Stimulated activated CD4-positive, alpha-beta T cell treated with anti-CD3 and anti-CD28 coated beads, Interleukin-4, amount 100 ng/mL, for 48 hours (primary cell): Measurements from ENCODE around the gene JAK1.
"Not testable (repeated sequence)": the region's sequence is repeated elsewhere in the genome, so short reads cannot be mapped to it uniquely, and the experiment has no call there.

ENCODE experiments used
- DNase-seq, 2 donors: peaks; one replicate each; pipeline ENCODE4 v3.0.0-alpha.2; 2020; ENCODE audit warnings: low read depth in 2 of 2

Gene JAK1

GRCh38 chr1:64839732-64840405 is 126.5 kb downstream of the JAK1 start:
- DNase-seq = no peak

GRCh38 chr1:64839261-64839660 is 127.1 kb downstream of the JAK1 start:
- DNase-seq = no peak

GRCh38 chr1:64838486-64838885 is 127.9 kb downstream of the JAK1 start:
- DNase-seq = no peak

- DNase-seq = no peak
These were observed 129.5 kb downstream of the JAK1 start for GRCh38 chr1:64836802-64837201.

- no peak for DNase-seq
These were observed 131.6 kb downstream of the JAK1 start for GRCh38 chr1:64834734-64835133.

GRCh38 chr1:64830030-64830651 is 136.2 kb downstream of the JAK1 start:
- DNase-seq = no peak

- no peak for DNase-seq
These were observed 136.8 kb downstream of the JAK1 start for GRCh38 chr1:64829411-64830029.

- no peak for DNase-seq
These were observed 137.5 kb downstream of the JAK1 start for GRCh38 chr1:64828829-64829228.

GRCh38 chr1:64826991-64827390 is 139.4 kb downstream of the JAK1 start:
- DNase-seq = no peak

GRCh38 chr1:64823691-64824476 is 142.5 kb downstream of the JAK1 start:
- DNase-seq = peak; percentile 34 to 36

- DNase-seq = no peak
These were observed 143.7 kb downstream of the JAK1 start for GRCh38 chr1:64822621-64823020.

GRCh38 chr1:64820572-64820971 is 145.8 kb downstream of the JAK1 start:
- not testable (repeated sequence) for DNase-seq

GRCh38 chr1:64817364-64817763 is 149.0 kb downstream of the JAK1 start:
- not testable (repeated sequence) for DNase-seq

GRCh38 chr1:64814427-64814826 is 151.9 kb downstream of the JAK1 start:
- DNase-seq = no peak

GRCh38 chr1:64811131-64811530 is 155.2 kb downstream of the JAK1 start:
- DNase-seq = no peak

GRCh38 chr1:64810001-64810400 is 156.3 kb downstream of the JAK1 start:
- DNase-seq = no peak

- no peak for DNase-seq
These were observed 157.0 kb downstream of the JAK1 start for GRCh38 chr1:64809309-64809708.

GRCh38 chr1:64801851-64802523 is 164.4 kb downstream of the JAK1 start:
- no peak for DNase-seq

- DNase-seq = no peak
These were observed 167.5 kb downstream of the JAK1 start for GRCh38 chr1:64798872-64799271.

GRCh38 chr1:64790832-64791487 is 175.4 kb downstream of the JAK1 start:
- no peak for DNase-seq
